Measurements from ENCODE around the gene MYT1.
"Not testable (repeated sequence)": the region's sequence is repeated elsewhere in the genome, so short reads cannot be mapped to it uniquely, and the experiment has no call there.

Gene MYT1

DNA sequence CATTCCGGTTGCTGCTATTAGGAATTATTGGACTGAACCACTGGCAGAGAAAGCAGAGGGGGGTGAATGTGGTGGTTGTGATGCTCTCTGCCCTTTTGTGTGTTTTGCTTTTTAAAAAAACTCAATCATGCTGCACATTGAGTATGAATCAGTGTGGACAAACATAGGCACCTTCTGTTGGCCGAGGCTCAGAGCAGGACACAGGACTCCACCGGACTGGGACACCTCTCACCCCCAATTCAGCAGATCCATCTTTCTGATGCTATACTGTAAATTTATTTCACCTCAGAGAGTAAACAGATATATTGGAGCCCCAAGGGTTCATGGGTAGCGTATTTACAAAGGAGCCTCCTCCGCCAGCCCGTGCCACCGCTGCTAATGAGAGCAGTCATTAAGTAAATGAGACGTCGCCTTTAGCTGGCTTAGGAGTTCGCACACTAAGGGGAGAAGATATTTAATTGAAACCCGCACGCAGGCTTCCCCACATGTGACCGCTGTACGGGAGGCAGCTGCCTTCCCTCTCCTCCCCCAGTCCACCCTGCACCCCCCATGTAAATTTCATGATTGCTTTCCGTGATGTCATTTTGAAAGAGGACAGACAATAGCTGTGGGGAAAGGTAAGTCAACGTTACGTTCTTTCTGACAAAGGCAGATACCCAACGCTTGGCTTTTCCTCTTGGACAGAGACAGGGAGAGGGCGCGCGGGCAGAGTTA lies at the start of gene MYT1:
Gene MYT1 (plus strand): TSS at position 330 of the 714 bp plus-strand sequence. CDS start 34,410 bp downstream, outside the sequence.
- DNase-seq, result no peak

DNA sequence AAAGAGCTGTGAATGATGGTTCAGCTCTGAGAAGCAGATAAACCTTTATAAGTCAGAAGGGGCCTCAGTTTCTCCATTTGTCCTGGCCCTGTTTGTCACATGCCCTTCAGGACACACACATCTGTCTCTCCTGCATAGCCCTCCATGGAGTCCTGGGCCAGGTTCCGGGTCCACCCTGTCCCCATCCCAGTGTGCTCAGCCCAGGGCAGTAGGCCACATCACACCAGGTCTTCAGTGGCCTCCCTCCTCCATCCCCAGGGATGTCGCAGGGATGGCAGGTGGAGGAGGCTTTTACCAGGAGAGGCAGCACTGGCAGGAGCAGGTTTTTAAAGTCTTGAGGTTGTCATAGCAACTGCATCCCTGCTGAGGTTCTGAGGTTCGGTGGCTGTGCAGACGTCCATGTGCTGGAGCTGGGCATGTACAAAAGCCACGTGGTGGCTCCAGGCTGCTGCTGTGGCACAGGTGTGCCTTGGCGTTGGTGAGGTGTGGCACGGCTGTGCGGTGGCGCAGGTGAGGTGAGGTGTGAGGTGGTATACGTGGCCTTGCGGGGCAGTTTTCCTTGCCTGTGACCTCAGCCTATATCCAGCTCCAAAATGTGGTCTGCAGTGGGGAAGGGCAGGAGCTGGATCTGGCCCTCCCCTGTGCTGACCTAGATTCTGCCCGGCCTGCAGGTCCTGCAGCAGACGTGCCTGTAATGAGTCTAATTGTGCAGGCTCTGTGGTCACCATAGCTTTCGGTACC lies 48.9 kb upstream of the MYT1 start:
- no peak for DNase-seq

GRCh38 chr20:64116016-64116415 lies 48.2 kb upstream of the MYT1 start:
- no peak for DNase-seq

DNA sequence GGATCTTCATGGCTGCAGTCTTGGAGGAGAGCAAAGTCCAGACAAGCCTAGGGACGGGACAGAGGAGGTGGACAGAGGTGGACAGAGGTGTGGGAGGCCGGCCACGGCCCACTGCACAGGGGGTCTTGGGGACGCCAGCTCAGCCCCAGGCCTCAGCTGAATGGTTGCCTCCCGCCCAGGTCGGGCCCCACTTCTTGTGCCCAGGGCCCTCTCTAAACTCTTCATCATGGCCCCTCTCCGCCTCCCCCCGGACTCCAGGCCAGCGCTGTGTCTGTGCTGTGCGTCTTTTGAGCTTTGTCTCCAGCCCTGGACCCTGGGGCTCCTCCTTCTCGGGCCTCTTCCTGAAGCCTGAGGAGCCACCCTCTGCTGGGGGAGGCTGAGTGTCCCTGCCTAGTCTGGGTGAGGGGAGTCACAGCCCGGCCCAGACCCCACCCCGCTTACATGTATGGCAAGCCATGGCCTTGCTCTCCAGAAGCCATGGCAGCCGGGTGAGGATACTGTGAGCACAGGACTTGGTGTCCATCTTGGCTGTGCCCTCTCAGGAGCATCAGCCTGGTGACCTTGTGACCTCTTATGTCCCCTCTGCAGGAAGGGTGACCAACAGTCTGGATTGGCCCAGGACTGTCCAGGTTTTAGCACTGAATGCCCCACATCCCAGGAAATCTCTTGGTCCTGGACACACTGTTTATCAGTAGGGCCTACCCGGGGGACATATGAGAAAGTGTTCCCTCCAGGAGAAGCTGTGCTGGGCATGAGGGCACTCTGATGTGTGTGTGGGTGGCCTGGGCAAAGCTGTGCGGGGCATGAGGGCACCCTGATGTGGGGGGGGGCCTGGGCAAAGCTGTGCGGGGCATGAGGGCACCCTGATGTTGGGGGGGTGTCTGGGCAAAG lies 47.5 kb upstream of the MYT1 start:
- DNase-seq, result no peak

GRCh38 chr20:64117432-64117777 lies 46.8 kb upstream of the MYT1 start:
- not testable (repeated sequence) for DNase-seq

GRCh38 chr20:64119301-64119680 lies 45.0 kb upstream of the MYT1 start:
- no peak for DNase-seq

DNA sequence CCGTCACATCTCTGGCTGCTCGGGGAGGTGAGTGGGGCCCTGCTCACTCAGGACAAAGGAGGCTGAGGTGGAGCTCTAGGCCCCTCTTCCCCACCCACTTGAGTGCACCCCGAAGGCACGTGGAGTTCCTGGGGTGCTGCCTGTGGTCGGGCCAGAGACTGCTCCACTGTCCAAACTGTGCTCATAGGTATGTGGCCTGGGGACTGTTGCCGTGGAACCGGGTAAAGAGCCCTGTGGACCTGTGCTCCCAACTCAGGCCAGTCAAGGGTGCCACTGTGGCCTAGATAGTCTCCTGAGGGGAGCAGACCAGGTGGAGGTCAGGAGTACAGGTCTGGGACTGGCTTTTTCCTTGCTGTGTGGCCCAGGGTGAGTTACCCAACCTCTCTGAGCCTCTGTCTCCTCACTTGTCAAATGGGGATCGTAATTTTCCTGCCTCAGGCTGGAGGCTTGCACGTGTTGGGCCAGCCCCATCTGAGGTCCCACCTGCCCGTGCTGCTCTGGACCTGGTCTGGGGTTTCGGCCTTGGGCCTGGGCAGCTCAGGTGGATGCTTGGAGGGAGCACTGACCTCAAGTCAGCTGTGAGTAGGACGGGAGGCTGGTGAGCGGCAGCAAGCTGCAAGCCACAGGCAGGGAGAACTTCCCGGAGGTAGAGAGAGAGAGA lies 44.4 kb upstream of the MYT1 start:
- DNase-seq, result no peak

DNA sequence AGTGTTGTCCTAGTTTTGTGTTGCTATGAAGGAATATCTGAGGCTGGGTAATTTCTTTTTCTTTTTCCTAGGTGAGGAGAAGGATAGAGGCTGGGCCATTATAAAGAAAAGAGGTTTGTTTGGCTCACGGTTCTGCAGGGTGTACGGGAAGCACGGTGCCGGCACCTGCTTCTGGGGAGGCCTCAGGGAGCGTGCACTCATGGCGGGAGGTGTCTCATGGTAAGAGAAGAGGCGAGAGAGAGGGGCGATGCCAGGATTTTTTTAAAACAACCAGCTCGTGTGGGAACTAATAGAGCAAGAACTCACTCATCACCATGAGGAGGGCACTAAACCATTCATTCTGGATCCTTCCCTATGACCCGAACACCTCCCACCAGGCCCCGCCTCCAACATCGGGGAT lies 42.7 kb upstream of the MYT1 start:
- DNase-seq, result no peak

DNA sequence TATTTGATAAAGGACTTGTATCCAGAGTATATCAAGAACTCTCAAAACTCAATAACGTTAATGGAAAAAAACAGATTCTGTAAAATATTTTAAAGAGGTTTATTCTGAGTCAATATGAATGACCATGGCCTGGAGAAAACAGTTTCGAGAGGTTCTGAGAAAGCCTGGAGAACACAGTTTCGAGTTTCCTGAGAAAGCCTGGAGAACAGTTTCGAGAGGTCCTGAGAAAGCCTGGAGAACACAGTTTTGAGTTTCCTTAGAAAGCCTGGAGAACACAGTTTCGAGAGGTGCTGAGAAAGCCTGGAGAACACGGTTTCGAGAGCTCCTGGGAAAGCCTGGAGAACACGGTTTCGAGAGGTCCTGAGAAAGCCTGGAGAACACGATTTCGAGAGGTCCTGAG lies 41.3 kb upstream of the MYT1 start:
- not testable (repeated sequence) for DNase-seq

DNA sequence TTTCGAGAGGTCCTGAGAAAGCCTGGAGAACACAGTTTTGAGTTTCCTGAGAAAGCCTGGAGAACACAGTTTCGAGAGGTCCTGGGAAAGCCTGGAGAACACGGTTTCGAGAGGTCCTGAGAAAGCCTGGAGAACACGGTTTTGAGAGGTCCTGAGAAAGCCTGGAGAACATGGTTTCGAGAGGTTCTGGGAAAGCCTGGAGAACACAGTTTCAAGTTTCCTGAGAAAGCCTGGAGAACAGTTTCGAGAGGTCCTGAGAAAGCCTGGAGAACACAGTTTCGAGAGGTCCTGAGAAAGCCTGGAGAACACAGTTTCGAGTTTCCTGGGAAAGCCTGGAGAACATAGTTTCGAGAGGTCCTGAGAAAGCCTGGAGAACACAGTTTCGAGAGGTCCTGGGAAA lies 40.7 kb upstream of the MYT1 start:
- DNase-seq, result not testable (repeated sequence)

DNA sequence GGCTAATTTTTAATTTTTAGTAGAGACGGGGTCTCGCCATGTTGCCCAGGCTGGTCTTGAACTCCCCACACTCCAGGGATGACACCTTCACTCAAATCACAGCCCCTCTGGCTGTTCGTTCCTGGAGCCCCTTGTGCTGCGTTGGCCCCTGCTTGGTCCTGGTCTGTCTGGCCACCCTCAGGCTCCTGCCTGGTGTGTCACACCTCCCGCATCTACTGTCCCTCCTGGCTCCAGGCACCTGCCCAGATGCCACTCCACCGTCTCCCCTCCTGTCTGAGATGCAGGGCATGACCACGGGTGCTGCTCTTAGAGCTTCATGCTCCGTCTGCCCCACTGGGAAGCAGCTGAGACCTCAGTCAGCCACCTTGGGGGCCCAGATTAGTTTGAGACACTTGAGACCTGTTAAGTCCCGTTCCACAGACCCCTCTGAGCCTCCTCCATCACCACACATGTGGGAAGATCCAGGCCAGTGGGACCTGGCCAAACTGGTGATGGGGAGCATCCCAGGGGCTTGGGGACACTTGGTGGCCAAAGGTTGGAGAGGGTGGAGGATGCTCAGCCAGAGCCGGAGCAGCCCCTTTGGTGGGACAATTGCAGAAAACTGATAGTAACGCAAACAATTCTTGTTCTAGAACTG lies 35.0 kb upstream of the MYT1 start:
- no peak for DNase-seq

- no peak for DNase-seq
Measured at GRCh38 chr20:64130271-64130670, 34.0 kb upstream of the MYT1 start.

DNA sequence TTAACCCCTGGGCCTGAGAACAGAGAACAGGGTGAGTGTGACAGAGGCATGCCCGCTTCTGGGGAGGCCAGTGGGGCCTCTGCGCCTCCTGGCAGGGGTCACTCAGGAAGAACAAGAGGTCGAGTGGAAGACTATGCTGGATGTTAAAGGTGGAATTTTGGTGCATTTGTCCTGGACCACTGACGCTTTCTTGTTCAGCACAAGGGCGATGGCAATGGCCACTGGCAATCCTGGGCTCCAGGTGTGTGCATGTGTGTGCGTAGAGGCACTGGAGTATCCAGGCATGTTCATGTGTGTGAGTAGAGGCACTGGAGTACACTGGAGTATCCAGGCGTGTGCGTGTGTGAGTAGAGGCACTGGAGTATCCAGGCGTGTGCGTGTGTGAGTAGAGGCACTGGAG lies 33.4 kb upstream of the MYT1 start:
- DNase-seq, result no peak

DNA sequence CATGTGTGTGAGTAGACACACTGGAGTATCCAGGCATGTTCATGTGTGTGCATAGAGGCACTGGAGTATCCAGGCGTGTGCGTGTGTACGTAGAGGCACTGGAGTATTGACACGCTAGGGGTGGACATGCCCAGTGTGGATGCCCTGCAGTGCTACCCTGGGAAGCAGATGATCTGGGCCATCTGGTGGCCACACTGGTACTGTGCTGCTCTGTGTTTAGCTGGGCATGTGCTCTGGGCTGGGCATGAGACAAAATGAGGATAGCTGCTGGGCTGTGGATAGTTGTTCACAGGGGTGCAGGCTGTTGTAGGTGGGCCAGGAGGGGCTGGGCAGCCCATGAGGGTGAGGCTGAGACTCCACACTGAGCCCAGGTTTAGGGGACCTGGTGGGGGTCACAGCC lies 32.8 kb upstream of the MYT1 start:
- DNase-seq, result peak; percentile 53

DNA sequence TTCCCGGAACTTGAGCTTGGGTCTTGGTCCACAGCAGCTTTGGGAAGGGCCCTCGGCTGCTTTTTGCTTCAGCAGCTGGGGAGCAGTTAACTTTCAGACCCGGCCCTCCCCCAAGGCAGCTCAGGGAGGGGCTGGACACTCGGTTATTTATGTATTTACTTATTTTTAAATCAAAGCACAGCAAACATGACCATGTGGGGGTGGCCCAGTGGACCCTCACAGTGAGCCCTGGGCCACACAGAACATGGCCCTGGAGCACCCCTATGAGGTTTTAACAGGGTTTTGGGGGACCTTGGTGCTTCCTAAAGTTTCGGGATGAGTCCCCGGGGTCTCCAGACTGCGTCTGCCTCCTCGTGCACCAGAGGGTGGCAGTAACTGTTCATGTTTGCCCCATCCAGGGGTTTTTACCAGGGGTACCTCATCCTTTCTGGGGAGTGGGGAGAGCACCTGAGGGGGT lies 30.3 kb upstream of the MYT1 start:
- DNase-seq, result peak; percentile 44

- DNase-seq, result not testable (repeated sequence)
Measured at GRCh38 chr20:64134744-64135143, 29.5 kb upstream of the MYT1 start.

- DNase-seq, result no peak
Measured at GRCh38 chr20:64136004-64136710, 28.1 kb upstream of the MYT1 start.

- no peak for DNase-seq
Measured at GRCh38 chr20:64137598-64138031, 26.6 kb upstream of the MYT1 start.

GRCh38 chr20:64138276-64138815 lies 25.9 kb upstream of the MYT1 start:
- DNase-seq, result no peak

DNA sequence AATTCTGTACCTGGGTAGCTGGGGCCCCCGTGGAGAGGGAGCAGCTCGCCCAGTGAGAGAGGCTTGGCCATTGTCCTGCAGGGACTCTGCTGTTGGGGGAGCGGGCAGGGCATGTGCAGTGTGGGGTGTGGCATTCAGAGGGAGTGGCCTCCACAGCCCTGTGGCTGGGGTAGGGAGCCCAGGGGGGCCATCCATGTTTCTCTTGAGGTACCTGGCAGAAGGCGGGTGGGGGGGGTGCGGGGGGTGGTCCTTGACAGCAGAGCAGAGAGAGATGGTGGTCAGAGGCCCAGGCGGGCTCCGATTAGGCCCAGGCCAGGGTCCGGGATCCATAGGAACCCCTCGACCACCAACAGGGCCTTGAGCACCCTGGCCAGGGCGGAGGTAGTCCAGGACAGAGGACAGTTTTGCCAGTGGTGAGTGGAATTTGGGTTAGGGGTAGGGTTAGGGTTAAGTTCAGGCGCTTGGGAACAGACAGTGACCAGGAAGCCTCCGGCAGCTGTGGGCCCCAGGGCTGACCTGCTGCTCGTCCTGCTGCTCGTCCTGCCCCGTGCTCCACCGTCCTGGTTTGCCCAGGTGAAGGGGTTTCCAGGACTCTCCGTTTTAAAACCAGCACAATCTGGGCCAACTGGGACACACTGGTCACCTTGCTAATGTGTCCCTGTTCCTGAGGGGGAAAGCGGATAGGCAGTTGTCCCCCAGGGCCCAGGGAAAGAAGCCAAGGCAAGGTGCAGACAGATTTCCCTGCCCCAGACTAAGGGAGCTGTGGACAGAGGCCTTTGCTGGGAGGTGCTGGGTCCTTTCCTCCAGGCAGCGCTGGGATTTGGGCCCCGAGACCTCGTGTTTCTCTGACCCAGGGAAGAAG lies 24.8 kb upstream of the MYT1 start:
- DNase-seq, result no peak

Measured in hematopoietic multipotent progenitor cell treated with erythropoietin and hydrocortisone succinate and interleukin-3 and kit ligand, for 4 days (in vitro differentiated cells).